IPS DF 19.7 (cell line): ENCODE data around the gene RELCH.
A peak's percentile ranks its signal among the peaks of the same experiment; 100 is the strongest.
"Not testable (repeated sequence)": the region's sequence is repeated elsewhere in the genome, so short reads cannot be mapped to it uniquely, and the experiment has no call there.

ENCODE experiments used
- DNase-seq: peaks from one replicate; pipeline ENCODE4 v3.0.0-alpha.2; 2013; ENCODE audit warnings: low read depth, low spot score

Gene RELCH

DNA sequence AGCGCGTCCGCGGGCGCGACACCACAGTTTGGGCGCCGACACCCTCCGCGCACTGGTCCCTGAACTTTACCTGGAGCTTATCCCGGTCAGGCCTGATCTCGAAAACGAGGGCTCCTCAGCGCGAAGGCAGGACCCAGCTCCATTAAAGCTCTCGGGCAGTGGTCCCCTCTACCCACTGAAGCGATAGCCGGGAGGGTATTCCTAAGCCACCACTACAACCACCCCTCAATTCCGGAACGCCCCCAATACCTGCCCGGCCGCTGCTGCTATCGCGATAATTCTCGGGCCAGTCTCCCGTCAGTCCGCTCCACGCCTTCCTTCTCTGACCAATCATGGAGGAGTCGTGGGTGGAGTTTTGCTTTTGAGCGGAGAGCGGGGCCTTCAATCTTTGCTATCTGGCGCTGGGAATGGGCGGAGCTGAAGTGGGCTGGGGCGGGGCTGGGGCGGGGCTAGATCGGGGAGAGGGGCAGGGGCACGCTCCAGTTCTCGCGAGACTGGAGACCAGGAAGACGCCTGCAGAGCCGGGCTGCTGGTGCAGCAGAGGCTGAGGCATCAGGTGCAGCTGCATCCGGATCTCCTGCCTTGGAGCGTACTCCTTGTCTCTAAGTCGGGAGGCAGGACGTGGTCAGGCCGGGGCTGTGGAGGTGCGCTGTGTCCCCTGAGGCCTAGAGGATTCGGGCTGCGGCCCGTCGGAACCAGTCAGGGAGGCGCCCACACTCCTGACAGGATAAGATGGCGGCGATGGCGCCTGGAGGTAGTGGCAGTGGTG lies at the start of gene RELCH, which contains the start of gene PIGN:
Gene RELCH, plus strand, starts transcription at position 482 of the 769 bp plus-strand sequence. Its CDS starts 251 bp downstream, at position 733.
Gene PIGN, minus strand, starts transcription at position 283 of the 769 bp plus-strand sequence. CDS start 25,703 bp downstream, outside the sequence.
- DNase-seq: peak; percentile 91

DNA sequence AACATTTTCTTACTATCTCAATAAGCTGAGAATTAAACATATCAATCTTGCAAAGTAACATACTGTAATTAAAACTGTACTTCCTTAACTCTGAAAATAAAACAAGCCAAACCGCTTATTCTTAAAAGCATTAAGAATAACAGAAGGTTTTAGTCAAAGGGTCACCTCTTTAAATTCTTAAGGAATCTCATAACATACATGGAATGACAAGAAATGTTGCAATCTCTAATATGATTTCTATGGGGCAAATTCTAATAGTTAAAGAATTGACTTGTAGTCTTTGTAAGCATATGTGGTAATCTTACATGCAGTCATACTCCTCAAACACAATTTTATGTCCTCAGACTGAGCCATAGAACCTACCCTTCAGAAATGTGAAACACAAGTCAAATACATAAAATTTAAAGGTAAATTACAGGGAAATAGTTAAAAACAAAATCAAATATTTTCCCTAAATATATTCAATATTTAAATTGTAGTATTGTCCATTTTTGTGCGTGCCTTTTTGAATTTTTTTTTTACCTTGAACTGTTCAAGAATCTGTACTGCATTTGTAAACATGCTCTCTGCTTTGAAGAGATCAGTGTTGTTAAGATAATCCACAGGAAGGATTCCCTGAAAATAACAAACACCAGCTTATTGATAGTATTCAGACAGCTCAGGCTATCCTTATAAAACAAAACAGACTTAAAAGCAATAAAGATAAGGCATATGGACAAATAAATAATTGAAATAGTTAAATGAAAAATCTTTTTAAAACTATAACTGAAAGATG lies 48.4 kb upstream of the RELCH start:
- no peak for DNase-seq

DNA sequence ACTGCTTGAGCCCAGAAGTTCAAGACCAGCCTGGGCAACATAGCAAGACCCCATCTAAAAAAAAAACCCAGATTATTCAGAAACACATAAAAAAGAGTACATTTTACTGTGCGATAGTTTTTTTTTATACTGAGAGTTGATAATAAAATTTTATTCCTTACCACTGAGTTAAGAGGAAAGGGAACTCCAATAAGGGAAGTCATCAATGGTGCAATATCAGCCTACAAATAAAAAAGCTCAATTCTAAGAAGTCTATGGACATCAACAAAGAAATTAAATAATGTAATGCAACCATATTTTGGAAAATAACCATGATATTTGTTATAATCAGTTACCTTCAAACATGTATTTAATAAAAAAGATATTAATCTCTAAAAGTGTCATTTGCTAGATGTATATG lies 46.8 kb upstream of the RELCH start:
- no peak for DNase-seq

- DNase-seq: no peak
These were observed 42.7 kb upstream of the RELCH start for GRCh38 chr18:62144338-62144737.

- no peak for DNase-seq
These were observed 35.8 kb upstream of the RELCH start for GRCh38 chr18:62151068-62151771.

DNA sequence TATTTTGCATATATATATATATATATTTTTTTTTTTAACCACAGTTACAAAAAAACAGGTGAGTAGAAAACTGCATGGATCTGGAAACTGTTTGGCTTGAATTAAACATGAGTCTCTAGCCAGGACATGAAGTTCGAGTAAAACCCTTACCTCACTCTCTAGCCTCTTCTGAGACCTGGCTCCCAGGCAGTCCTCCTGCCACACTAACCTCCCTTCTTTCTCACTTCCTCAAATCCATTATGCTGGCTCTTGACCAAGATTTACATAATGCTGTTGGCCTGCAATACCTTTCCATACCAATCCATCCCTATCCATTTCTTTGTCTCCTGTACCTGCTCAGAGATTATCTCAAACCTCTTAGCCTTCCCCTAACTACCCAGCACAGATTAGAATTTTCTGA lies 34.2 kb upstream of the RELCH start:
- DNase-seq: no peak

DNA sequence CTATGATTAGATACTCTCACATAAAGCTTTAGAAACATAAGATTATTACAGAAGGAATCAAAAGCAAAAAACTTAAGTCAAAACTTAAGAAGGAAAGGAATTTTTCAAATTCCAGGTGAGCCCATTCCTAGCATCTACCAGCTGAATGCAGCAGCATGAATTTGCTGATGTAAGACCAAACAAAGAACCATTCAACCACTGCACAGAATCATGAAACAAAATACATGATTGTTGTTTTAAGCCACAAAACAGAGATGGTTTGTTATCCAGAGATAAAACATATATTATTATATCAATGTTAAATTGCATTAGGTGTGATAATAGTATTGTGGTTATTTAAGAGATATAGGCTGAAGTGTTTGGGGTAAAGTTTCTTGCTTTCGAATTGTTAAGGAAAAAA lies 29.2 kb upstream of the RELCH start:
- no peak for DNase-seq

DNA sequence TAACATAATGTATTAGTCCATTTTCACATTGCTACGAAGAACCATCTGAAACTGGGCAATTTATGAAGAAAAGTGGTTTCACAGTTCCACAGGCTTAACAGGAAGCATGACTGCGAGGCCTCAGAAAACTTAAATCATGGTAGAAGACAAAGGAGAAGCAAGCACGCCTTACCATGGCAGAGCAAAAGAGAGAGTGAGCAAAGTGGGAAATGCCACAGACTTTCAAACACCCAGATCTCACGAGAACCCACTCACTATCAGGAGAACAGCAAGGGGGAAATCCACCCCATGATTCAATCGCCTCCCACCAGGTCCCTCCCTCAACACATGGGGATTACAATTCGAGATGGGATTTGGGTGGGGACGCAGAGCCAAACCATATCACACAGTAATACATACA lies 22.7 kb upstream of the RELCH start:
- no peak for DNase-seq

GRCh38 chr18:62164855-62165487 lies 22.1 kb upstream of the RELCH start:
- no peak for DNase-seq

DNA sequence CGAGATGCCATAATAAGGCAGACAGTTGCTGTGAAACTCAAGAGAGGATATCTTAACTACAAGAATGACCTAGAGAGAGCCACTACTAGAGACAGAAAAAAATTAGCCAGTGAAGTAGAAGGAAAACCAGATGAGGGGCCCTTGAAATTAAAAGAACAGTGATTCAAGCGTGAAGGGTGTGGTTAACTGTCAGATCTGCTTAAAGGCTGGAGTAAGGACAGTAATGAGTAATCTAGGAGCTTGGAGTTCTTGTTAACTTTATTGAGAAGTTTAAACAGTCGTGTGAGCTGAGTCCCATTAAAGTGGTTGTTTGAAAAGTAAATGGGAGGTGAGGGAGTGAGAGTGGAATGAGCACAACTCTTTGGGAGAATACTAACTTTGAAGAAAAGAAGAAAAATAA lies 21.5 kb upstream of the RELCH start:
- DNase-seq: no peak

DNA sequence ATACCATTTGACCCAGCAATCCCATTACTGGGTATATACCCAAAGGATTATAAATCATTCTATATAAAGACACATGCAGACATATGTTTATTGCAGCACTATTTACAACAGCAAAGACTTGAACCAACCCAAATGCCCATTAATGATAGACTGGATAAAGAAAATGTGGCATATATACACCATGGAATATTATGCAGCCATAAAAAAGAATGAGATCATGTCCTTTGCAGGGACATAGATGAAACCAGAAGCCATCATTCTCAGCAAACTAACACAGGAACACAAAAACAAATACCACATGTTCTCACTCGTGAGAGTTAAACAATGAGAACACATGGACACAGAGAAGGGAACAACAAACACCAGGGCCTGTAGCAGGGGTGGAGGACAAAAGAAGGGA lies 20.5 kb upstream of the RELCH start:
- DNase-seq: not testable (repeated sequence)

GRCh38 chr18:62170857-62171256 lies 16.2 kb upstream of the RELCH start:
- DNase-seq: no peak

- DNase-seq: no peak
These were observed 14.8 kb upstream of the RELCH start for GRCh38 chr18:62172298-62172697.

DNA sequence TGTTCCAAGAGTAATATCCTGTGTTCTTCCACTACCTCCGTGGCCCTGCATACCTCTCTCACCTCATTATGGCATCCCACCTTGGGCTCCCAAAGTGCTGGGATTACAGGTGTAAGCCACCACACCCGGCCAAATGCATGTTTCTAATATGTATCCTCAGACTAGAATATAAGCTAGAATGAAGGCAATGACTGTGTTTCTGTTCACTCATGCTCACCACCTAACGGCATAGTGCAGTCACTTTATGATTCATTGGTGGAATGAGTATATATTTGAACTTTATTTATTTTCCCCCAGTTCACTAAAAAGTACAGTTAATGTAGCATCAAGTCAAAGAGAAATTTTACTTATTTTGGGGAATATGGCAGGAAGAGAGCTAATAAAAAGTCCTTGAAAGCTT lies 11.5 kb upstream of the RELCH start:
- DNase-seq: no peak

GRCh38 chr18:62177271-62177670 lies 9.8 kb upstream of the RELCH start:
- DNase-seq: no peak

DNA sequence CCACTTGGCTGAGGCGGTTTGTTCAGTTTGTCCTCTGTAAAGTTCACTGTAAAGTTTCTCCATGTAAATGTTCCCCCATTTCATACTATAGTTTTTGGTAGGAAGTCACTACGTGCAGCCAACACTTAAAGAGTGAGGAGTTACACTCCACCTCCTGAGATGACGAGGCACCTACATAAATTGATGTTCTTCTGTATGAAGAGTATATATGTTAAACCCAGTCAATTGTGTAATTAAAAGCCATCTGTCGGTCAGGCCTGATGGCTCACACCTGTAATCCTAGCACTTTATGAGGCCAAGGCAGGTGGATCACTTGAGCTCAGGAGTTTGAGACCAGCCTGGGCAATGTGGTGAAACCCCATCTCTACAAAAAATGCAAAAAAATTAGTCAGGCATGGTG lies 7.8 kb upstream of the RELCH start:
- DNase-seq: no peak

GRCh38 chr18:62182220-62182619 lies 4.8 kb upstream of the RELCH start:
- DNase-seq: no peak

GRCh38 chr18:62183578-62184195 lies 3.4 kb upstream of the RELCH start:
- no peak for DNase-seq

DNA sequence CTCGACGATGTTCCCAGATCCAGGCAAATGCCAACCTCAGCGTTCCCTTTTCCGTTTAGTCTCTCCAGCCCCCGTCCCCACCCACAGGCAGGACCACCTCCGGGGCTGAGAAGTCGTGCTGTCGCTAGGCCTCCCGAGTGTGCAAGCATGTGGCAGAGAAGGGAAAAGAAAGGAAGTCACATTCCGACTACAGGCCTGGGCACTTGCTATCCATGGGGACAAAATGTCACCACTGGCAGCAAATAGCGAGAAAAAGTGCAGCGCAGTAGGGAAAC lies 619 bp upstream of the RELCH start:
- DNase-seq: no peak

GRCh38 chr18:62187543-62188510 lies 772 bp downstream of the RELCH start:
- no peak for DNase-seq
